HepG2 (cell line): Measurements from ENCODE around the gene CARMIL3. TPM values are rescaled to one million over a fixed set of nuclear protein-coding genes. Genes with fewer than 3 reads are reported as not detected.

Experiments
- AKAP8 ChIP-seq: sonication (generic); formaldehyde crosslinking; IDR thresholded peaks from 2 replicates; pipeline ENCODE4 v1.5.1; 2020; ENCODE audit warnings: mild to moderate bottlenecking, missing genetic modification reagents
- CENPT ChIP-seq: sonication (generic); formaldehyde crosslinking; IDR thresholded peaks from 2 replicates; pipeline ENCODE4 v1.8.0; 2022; ENCODE audit warnings: low read depth, mild to moderate bottlenecking, moderate library complexity, missing genetic modification reagents
- E2F1 ChIP-seq: sonication (generic); formaldehyde crosslinking; IDR thresholded peaks from 2 replicates; pipeline ENCODE4 v1.5.0; 2020; ENCODE audit warnings: missing genetic modification reagents
- GFI1 ChIP-seq: sonication (generic); formaldehyde crosslinking; IDR thresholded peaks from 2 replicates; pipeline ENCODE4 v1.5.0; 2020; ENCODE audit warnings: missing genetic modification reagents, mild to moderate bottlenecking, borderline replicate concordance
- IKZF4 ChIP-seq: sonication (generic); formaldehyde crosslinking; IDR thresholded peaks from 2 replicates; pipeline ENCODE4 v1.5.1; 2020; ENCODE audit warnings: borderline replicate concordance, mild to moderate bottlenecking, low read depth, missing genetic modification reagents; ENCODE audit errors: not compliant biosample characterization
- JARID2 ChIP-seq: sonication (generic); formaldehyde crosslinking; IDR thresholded peaks from 2 replicates; pipeline ENCODE4 v1.8.1; 2023; ENCODE audit warnings: missing genetic modification reagents, inconsistent platforms; ENCODE audit not compliant: insufficient replicate concordance
- KLF16 ChIP-seq, 2 experiments: sonication (generic) in 1 of 2; formaldehyde crosslinking in 1 of 2; IDR thresholded peaks; 2 replicates each; pipeline versions ENCODE4 v1.6.1 to v1.8.0; 2016 to 2023; ENCODE audit warnings: missing genetic modification reagents in 2 of 2, missing compliant biosample characterization in 1 of 2
- MTF2 ChIP-seq: sonication (generic); formaldehyde crosslinking; IDR thresholded peaks from 2 replicates; pipeline ENCODE4 v1.5.0; 2020; ENCODE audit warnings: missing genetic modification reagents, borderline replicate concordance
- NFRKB ChIP-seq: fragments of 450-650 bp; IDR thresholded peaks from 2 replicates; pipeline ENCODE4 v1.6.1; 2017
- PAXIP1 ChIP-seq: sonication (generic); formaldehyde crosslinking; conservative IDR thresholded peaks from 2 replicates; pipeline ENCODE4 v1.4.0; 2020; ENCODE audit warnings: mild to moderate bottlenecking, missing genetic modification reagents, moderate library complexity
- PHF20 ChIP-seq: sonication (generic); formaldehyde crosslinking; IDR thresholded peaks from 2 replicates; pipeline ENCODE4 v1.5.0; 2020; ENCODE audit warnings: mild to moderate bottlenecking, missing genetic modification reagents
- RAD21 ChIP-seq: fragments of 450-650 bp; formaldehyde crosslinking; IDR thresholded peaks from 2 replicates; pipeline ENCODE4 v1.5.0; 2020; ENCODE audit warnings: mild to moderate bottlenecking
- SNRNP70 ChIP-seq: fragments of 200-400 bp; formaldehyde crosslinking; IDR thresholded peaks from 2 replicates; pipeline ENCODE4 v1.6.1; 2017; ENCODE audit warnings: mild to moderate bottlenecking, low read depth, low read length, moderate library complexity
- STAT6 ChIP-seq: sonication (generic); formaldehyde crosslinking; IDR thresholded peaks from 2 replicates; pipeline ENCODE4 v1.4.0; 2020; ENCODE audit warnings: missing genetic modification reagents, mild to moderate bottlenecking, borderline replicate concordance
- TAF1 ChIP-seq: sonication (generic); formaldehyde crosslinking; IDR thresholded peaks from 2 replicates; pipeline ENCODE4 v1.4.0; 2020; ENCODE audit warnings: missing genetic modification reagents
- YY1 ChIP-seq: IDR thresholded peaks from 2 replicates; pipeline ENCODE4 v1.6.1; 2011; ENCODE audit warnings: low read length, low read depth, moderate library complexity, mild to moderate bottlenecking; ENCODE audit not compliant: insufficient read depth, insufficient replicate concordance
- ZC3H4 ChIP-seq: sonication (generic); formaldehyde crosslinking; IDR thresholded peaks from 2 replicates; pipeline ENCODE4 v1.4.0; 2020; ENCODE audit warnings: missing genetic modification reagents, borderline replicate concordance
- ZNF274 ChIP-seq: sonication (generic); formaldehyde crosslinking; IDR thresholded peaks from 2 replicates; pipeline ENCODE4 v1.5.1; 2020; ENCODE audit warnings: mild to moderate bottlenecking, missing genetic modification reagents
- ZNF33A ChIP-seq: sonication (generic); formaldehyde crosslinking; IDR thresholded peaks from 2 replicates; pipeline ENCODE4 v1.5.1; 2020; ENCODE audit warnings: missing genetic modification reagents, mild to moderate bottlenecking, moderate library complexity, borderline replicate concordance
- ZNF839 ChIP-seq: sonication (generic); formaldehyde crosslinking; IDR thresholded peaks from 2 replicates; pipeline ENCODE4 v1.4.0; 2020; ENCODE audit warnings: missing genetic modification reagents, mild to moderate bottlenecking, borderline replicate concordance
- polyA plus RNA-seq, 8 experiments: library from polyadenylated mRNA; depleted of rRNA in 3 of 8; stranded (reverse) in 7 of 8; unstranded in 1 of 8; fragments of >200 nt; fragmentation: Illumina TruSeq in 4 of 8; extraction: Trizol in 4 of 8; gene quantifications; 2 replicates each; pipeline versions ENCODE4 v1.2.1 to v1.2.3, GENCODE V29; 2011 to 2016; ENCODE audit warnings: low read depth in 4 of 8, missing spikeins in 1 of 8, mixed read lengths in 1 of 8; ENCODE audit not compliant: insufficient read depth in 1 of 8
- total RNA-seq, 5 experiments: library from RNA; depleted of rRNA; stranded (reverse); fragments of >200 nt; fragmentation: Illumina TruSeq; extraction: Trizol; gene quantifications; 2 replicates each; pipeline ENCODE4 v1.2.3, GENCODE V29; 2016; ENCODE audit warnings: low read depth in 1 of 5

Gene CARMIL3
- total and polyA plus RNA-seq, 2 of the 13 experiments (the other 11 are each of a cell fraction or from before 2014, with no cell fraction given), result 0.27 to 0.55 TPM

- peak; percentile 58 for TF ChIP-seq PAXIP1
- peak; percentile 49 for TF ChIP-seq YY1
- TF ChIP-seq TAF1, result peak; percentile 50
- TF ChIP-seq STAT6, result no peak
- peak; percentile 51 for TF ChIP-seq AKAP8 (CRISPR knock-in tag)
- TF ChIP-seq ZC3H4, result no peak
- peak; percentile 58 for TF ChIP-seq PHF20 (CRISPR knock-in tag)
- peak; percentile 45; the same call in 1 of the 2 replicates for TF ChIP-seq ZNF839 (CRISPR knock-in tag)
- TF ChIP-seq SNRNP70, result no peak
- peak; percentile 35; the same call in 1 of the 2 replicates for TF ChIP-seq RAD21 (CRISPR knock-in tag)
- TF ChIP-seq ZNF33A (CRISPR knock-in tag), result no peak
- TF ChIP-seq NFRKB, result no peak
- TF ChIP-seq JARID2, result peak; percentile 68
- TF ChIP-seq MTF2, result peak; percentile 68; the same call in 1 of the 2 replicates
- peak; percentile 88 for TF ChIP-seq ZNF274 (CRISPR knock-in tag)
- TF ChIP-seq IKZF4 (CRISPR knock-in tag), result peak; percentile 88
- no peak; the same call in 1 of the 2 replicates for TF ChIP-seq E2F1 (CRISPR knock-in tag)
- peak; percentile 72 for TF ChIP-seq CENPT (CRISPR knock-in tag)
- peak; percentile 44; the same call in 1 of the 2 replicates for TF ChIP-seq GFI1 (CRISPR knock-in tag)
- peak in 1 of 2 experiments; percentile 92; a peak in 2 of 4 replicates for TF ChIP-seq KLF16 (CRISPR knock-in tag; IDR thresholded peaks at IDR 0.05)
Observed at GRCh38 chr14:24051789-24052655, at the start of gene CARMIL3 (continued).
